GM19468 (cell line): ENCODE results near the gene LRFN2.

Experiments used
- ATAC-seq: cut with Tn5 transposase; IDR thresholded peaks from one replicate; pipeline ENCODE4 v1.9.1; 2021; ENCODE audit warnings: mild to moderate bottlenecking, moderate library complexity, moderate number of reproducible peaks; ENCODE audit not compliant: unreplicated experiment; ENCODE audit errors: extremely low read depth

LRFN2 gene

GRCh38 chr6:40390144-40390800 lies 196.9 kb downstream of the LRFN2 start:
- ATAC-seq: no peak

- ATAC-seq: no peak
These were observed 197.9 kb downstream of the LRFN2 start for GRCh38 chr6:40389254-40389653.

GRCh38 chr6:40387871-40388264 lies 199.3 kb downstream of the LRFN2 start:
- no peak for ATAC-seq

GRCh38 chr6:40387127-40387870 lies 199.9 kb downstream of the LRFN2 start:
- ATAC-seq: no peak

GRCh38 chr6:40386200-40386599 lies 201.0 kb downstream of the LRFN2 start:
- no peak for ATAC-seq

- ATAC-seq: no peak
These were observed 203.6 kb downstream of the LRFN2 start for GRCh38 chr6:40383348-40384115.

GRCh38 chr6:40380271-40380670 lies 206.9 kb downstream of the LRFN2 start:
- ATAC-seq: no peak

- no peak for ATAC-seq
These were observed 207.4 kb downstream of the LRFN2 start for GRCh38 chr6:40379811-40380210.

- no peak for ATAC-seq
These were observed 208.5 kb downstream of the LRFN2 start for GRCh38 chr6:40378725-40379074.

GRCh38 chr6:40378071-40378724 lies 209.0 kb downstream of the LRFN2 start:
- ATAC-seq: no peak

GRCh38 chr6:40377173-40377806 lies 209.9 kb downstream of the LRFN2 start:
- ATAC-seq: no peak

- ATAC-seq: no peak
These were observed 211.0 kb downstream of the LRFN2 start for GRCh38 chr6:40376113-40376650.

GRCh38 chr6:40373267-40373666 lies 213.9 kb downstream of the LRFN2 start:
- ATAC-seq: no peak

GRCh38 chr6:40371621-40372020 lies 215.5 kb downstream of the LRFN2 start:
- no peak for ATAC-seq

GRCh38 chr6:40371095-40371494 lies 216.1 kb downstream of the LRFN2 start:
- no peak for ATAC-seq

GRCh38 chr6:40369891-40370290 lies 217.3 kb downstream of the LRFN2 start:
- no peak for ATAC-seq

- no peak for ATAC-seq
These were observed 218.1 kb downstream of the LRFN2 start for GRCh38 chr6:40369042-40369441.

- no peak for ATAC-seq
These were observed 224.3 kb downstream of the LRFN2 start for GRCh38 chr6:40362859-40363258.

GRCh38 chr6:40359808-40360207 lies 227.4 kb downstream of the LRFN2 start:
- no peak for ATAC-seq
